Naive thymus-derived CD4-positive, alpha-beta T cell (primary cell): ENCODE data around the gene TMEM151B. TPM values are rescaled to one million over a fixed set of nuclear protein-coding genes. Genes with fewer than 3 reads are reported as not detected.

Experiments used
- ATAC-seq: fragments of 150-1000 bp; cut with Tn5 transposase; 2 replicates; pipeline ENCODE4 v1.10.0; 2021; ENCODE audit warnings: mild to moderate bottlenecking, moderate library complexity
- CTCF ChIA-PET: fragments of 350-600 bp; sonication (Branson Sonifier 250); formaldehyde crosslinking; loops from one replicate; lab custom pipeline; 2021; ENCODE audit warnings: antibody characterized with exemption; lab: Charles Lee
- POLR2A ChIA-PET: fragments of 350-600 bp; sonication (Branson Sonifier 250); formaldehyde crosslinking; loops from one replicate; lab custom pipeline; 2021; ENCODE audit warnings: antibody characterized with exemption, inconsistent platforms; lab: Charles Lee
- DNase-seq, 9 donors: peaks; one replicate each; pipeline versions ENCODE4 v3.0.0 to v3.0.0-alpha.2; 2020 to 2022; ENCODE audit warnings: mixed read lengths in 1 of 9
- H3K27ac ChIP-seq: one replicate; pipeline ENCODE4 v1.7.0; 2013; ENCODE audit warnings: mild to moderate bottlenecking, low read depth, low read length, moderate library complexity
- H3K27me3 ChIP-seq, 2 donors: one replicate each; pipeline ENCODE4 v1.7.0; 2013; ENCODE audit warnings: low read length in 2 of 2, mild to moderate bottlenecking in 2 of 2, moderate library complexity in 2 of 2; ENCODE audit not compliant: control insufficient read depth in 2 of 2, insufficient read depth in 2 of 2
- H3K36me3 ChIP-seq, 3 experiments: 1 replicate in 2 of 3; 2 replicates in 1 of 3; pipeline ENCODE4 v1.7.0; 2013; ENCODE audit warnings: low read length in 3 of 3, mild to moderate bottlenecking in 3 of 3, moderate library complexity in 1 of 3; ENCODE audit not compliant: insufficient read depth in 3 of 3, control insufficient read depth in 2 of 3
- H3K4me1 ChIP-seq, 2 donors: one replicate each; pipeline ENCODE4 v1.7.0; 2013; ENCODE audit warnings: low read length in 2 of 2, mild to moderate bottlenecking in 2 of 2, moderate library complexity in 1 of 2; ENCODE audit not compliant: control insufficient read depth in 2 of 2, insufficient read depth in 2 of 2
- H3K4me3 ChIP-seq: 2 replicates; pipeline ENCODE4 v1.7.0; 2013; ENCODE audit warnings: mild to moderate bottlenecking, low read length
- H3K9me3 ChIP-seq, 3 experiments: 1 replicate in 2 of 3; 2 replicates in 1 of 3; pipeline ENCODE4 v1.7.0; 2013; ENCODE audit warnings: low read length in 3 of 3; ENCODE audit not compliant: control insufficient read depth in 2 of 3
- H3K27ac Mint-ChIP-seq, 9 donors: one replicate each; pipeline ENCODE4 v1.8.0; 2020 to 2022; ENCODE audit warnings: mixed read lengths in 9 of 9, mild to moderate bottlenecking in 8 of 9, moderate library complexity in 5 of 9, inconsistent platforms in 2 of 9
- H3K27me3 Mint-ChIP-seq, 5 donors: one replicate each; pipeline ENCODE4 v1.8.0; 2021 to 2022; ENCODE audit warnings: mixed read lengths in 5 of 5, mild to moderate bottlenecking in 1 of 5
- H3K36me3 Mint-ChIP-seq, 5 donors: one replicate each; pipeline ENCODE4 v1.8.0; 2020 to 2022; ENCODE audit warnings: mixed read lengths in 5 of 5, mild to moderate bottlenecking in 3 of 5, inconsistent platforms in 1 of 5
- H3K4me1 Mint-ChIP-seq, 7 donors: one replicate each; pipeline ENCODE4 v1.8.0; 2020 to 2022; ENCODE audit warnings: mixed read lengths in 7 of 7, mild to moderate bottlenecking in 3 of 7, inconsistent platforms in 1 of 7
- H3K4me3 Mint-ChIP-seq, 10 donors: one replicate each; pipeline ENCODE4 v1.8.0; 2020 to 2022; ENCODE audit warnings: mild to moderate bottlenecking in 10 of 10, mixed read lengths in 10 of 10, moderate library complexity in 6 of 10, inconsistent platforms in 2 of 10
- H3K9me3 Mint-ChIP-seq, 11 donors: one replicate each; pipeline ENCODE4 v1.8.0; 2020 to 2022; ENCODE audit warnings: mixed read lengths in 11 of 11, mild to moderate bottlenecking in 4 of 11, inconsistent platforms in 1 of 11, moderate library complexity in 1 of 11
- intact Hi-C, 2 donors: fragments of 100-400 bp; cut with micrococcal nuclease; formaldehyde crosslinking; loops; one replicate each; pipeline ENCODE4 v1.15.1; 2023
- polyA plus RNA-seq, 2 donors: library from polyadenylated mRNA; unstranded; fragments of 300-500 nt; fragmentation: Illumina TruSeq; gene quantifications; one replicate each; pipeline ENCODE4 v1.2.3, GENCODE V29; 2021
- total RNA-seq, 6 experiments: library from RNA in 5 of 6; stranded (reverse) in 5 of 6; gene quantifications; 1 replicate in 5 of 6; 2 replicates in 1 of 6; pipeline ENCODE4 v1.2.3 and lab custom pipeline; 2021 to 2026

Gene TMEM151B
- total and polyA plus RNA-seq, 7 experiments from 2014 or later, result 0.22 TPM; not detected in 6

DNA sequence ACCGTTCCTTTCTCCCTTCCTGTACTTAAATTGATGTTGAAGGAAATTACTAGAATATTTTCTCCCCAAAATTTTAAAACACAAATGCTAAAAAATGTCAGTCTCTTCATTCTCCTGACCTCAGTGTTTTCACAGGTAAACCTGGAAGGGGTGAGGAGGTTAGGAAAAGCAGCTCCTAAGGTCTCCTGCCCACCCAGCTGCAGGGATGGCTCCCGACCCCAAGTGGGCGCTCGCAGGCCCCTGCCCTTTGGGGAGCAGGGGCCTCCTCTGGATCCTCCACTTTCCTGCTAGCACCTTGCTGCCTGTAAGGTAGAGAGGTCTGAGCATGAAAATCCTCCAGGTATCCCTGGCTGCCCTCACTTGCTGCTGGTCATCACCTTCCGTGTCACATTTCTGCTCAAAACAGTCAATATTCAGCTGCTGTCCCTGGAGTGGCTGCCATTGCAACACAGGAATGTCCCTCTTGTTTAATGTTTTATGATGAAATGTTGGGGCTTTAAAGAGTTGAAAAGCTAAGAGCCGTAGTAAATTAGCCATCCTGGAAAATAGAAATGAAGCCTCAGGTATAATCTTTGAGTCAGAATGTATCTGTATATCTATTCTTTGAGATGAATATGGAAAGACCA is 34.2 kb upstream of the TMEM151B start:
- peaks cover 0 to 30% (median 11%) of the 10 kb centered on the region in 7 donors for H3K4me1 Mint-ChIP-seq
- H3K27me3 Mint-ChIP-seq, result no peaks in the 10 kb centered on the region
- no peaks in the 10 kb centered on the region for H3K9me3 ChIP-seq
- peak overlapping the region in 1 of 10 donors; percentile 39 for H3K4me3 Mint-ChIP-seq
- H3K36me3 ChIP-seq, result no peaks in the 10 kb centered on the region
- intact Hi-C loops, result no loop called here
- DNase-seq, result no peak
- no peaks in the 10 kb centered on the region for H3K9me3 Mint-ChIP-seq
- no peaks in the 10 kb centered on the region for H3K36me3 Mint-ChIP-seq
- H3K27me3 ChIP-seq, result no peaks in the 10 kb centered on the region
- H3K27ac ChIP-seq, result no peak overlapping the region
- H3K27ac Mint-ChIP-seq, result no peak overlapping the region
- ChIA-PET CTCF (interaction anchor here (0.7 to 1.4 kb wide), 5 partner anchors 13 to 143 kb away, joined by 3 to 8 read pairs (median 3); partner anchors contain the start of gene SLC29A1), POLR2A (interaction anchor here (1.0 to 5.4 kb wide), 3 partner anchors 8 to 12 kb away, joined by 3 to 42 read pairs (median 4); partner anchors contain the start of gene HSP90AB1)
- no peak overlapping the region for H3K4me3 ChIP-seq
- H3K4me1 ChIP-seq, result peaks cover 5 to 7% of the 10 kb centered on the region in 2 donors
- no peak for ATAC-seq

DNA sequence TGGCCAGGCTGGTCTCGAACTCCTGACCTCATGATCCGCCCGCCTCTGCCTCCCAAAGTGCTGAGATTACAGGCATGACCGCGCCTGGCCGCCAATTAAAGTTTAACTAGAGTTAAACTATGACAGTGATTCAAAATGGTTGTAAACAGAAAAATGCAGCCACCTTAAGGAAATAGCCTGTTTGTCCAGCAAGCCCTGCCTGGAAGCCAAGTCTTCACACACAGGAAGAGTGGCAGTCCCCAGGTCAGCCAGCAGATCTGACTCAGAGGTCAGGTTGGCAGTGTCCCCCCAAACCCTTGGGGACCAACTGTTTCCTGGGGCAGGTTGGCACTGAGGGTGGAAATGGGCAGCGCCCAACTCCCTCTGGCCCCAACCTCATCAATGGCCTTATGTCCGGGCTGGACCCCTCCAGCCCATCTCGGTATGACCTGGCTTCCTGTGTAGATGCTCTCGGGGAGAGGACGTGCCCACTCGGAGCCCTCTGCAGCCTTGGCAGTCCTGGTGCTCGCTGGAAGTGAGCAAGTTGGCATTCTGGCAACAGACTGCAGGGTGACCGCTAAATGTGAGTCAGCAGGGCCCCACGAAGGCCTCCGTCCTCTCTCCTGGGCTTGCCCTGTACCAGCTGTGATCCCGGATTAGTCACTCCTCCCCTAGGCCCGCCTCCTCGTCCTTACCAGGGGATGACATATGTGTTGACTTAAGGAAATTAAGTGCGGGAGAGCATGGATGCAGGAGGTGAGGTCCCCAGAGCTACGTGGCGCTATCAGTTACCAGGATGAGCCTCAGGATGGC is 33.0 kb upstream of the TMEM151B start:
- no peaks in the 10 kb centered on the region for H3K36me3 Mint-ChIP-seq
- H3K4me3 Mint-ChIP-seq, result peak overlapping the region; percentile 82 to 92 (median 90)
- peak overlapping the region; percentile 38 to 98 (median 89) for H3K27ac Mint-ChIP-seq
- Histone ChIP-seq H3K27ac (peak overlapping the region; percentile 83), H3K36me3 (no peaks in the 10 kb centered on the region), H3K27me3 (no peaks in the 10 kb centered on the region), H3K4me1 (peaks cover 5 to 7% of the 10 kb centered on the region in 2 donors), H3K4me3 (peak overlapping the region; percentile 93), H3K9me3 (no peaks in the 10 kb centered on the region)
- no peaks in the 10 kb centered on the region for H3K9me3 Mint-ChIP-seq
- ChIA-PET POLR2A (interaction anchor here (0.6 to 5.4 kb wide), 7 partner anchors 9 to 1813 kb away, joined by 3 to 42 read pairs (median 5); partner anchors contain the start of gene HSP90AB1), CTCF (interaction anchor here (0.6 to 2.3 kb wide), 9 partner anchors 9 to 144 kb away, joined by 3 to 15 read pairs (median 3); partner anchors contain the start of genes HSP90AB1 and SLC29A1)
- H3K27me3 Mint-ChIP-seq, result no peaks in the 10 kb centered on the region
- peak in 3 of 9 donors; percentile 44 to 76 (median 45) for DNase-seq
- ATAC-seq, result peak; percentile 89
- peaks cover 0 to 30% (median 11%) of the 10 kb centered on the region in 7 donors for H3K4me1 Mint-ChIP-seq
- intact Hi-C loops, result loop anchor here in 1 of 2 donors (1.0 kb wide), 1 partner anchor 141 kb away; no protein-coding TSS in a partner anchor

DNA sequence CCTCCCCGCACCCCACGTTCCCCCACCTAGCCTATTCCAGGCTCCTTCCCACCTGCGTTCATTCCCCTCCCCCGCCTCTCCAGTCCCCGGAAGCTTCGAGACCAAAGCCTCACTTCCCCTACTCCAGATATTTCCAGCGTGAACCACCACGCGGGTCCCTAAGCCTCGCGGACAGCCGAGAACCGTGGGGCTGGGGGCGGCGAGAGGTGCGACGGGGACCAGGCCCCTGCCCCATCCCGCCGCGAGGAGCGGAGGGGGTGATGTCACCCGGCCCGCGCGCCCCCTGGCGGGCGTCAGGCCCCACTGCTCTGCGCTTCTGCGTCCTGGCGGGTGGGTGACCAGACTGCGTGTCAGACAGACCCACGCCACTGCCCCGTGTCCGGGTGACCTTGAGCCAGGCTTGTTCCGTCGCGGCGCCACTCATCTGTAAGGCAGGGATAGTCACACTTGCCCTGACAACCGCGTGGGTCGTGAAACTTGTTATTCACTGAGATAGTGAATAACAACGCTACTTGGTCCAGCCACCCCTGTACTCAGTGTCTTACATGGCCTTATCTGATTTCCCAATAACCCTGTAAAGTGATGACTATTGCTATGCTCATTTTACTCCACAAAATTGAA is 32.3 kb upstream of the TMEM151B start:
- no peaks in the 10 kb centered on the region for H3K36me3 ChIP-seq
- no peaks in the 10 kb centered on the region for H3K9me3 ChIP-seq
- Mint-ChIP-seq H3K27me3 (no peaks in the 10 kb centered on the region), H3K27ac (peak overlapping the region; percentile 38 to 98 (median 89)), H3K4me1 (peaks cover 0 to 28% (median 11%) of the 10 kb centered on the region in 7 donors), H3K9me3 (no peaks in the 10 kb centered on the region), H3K4me3 (peak overlapping the region; percentile 82 to 92 (median 90)), H3K36me3 (no peaks in the 10 kb centered on the region)
- no peaks in the 10 kb centered on the region for H3K27me3 ChIP-seq
- DNase-seq (peak; percentile 62 to 87 (median 80)), ATAC-seq (peak; percentile 94)
- intact Hi-C loops, result loop anchor here (1.0 to 2.0 kb wide), 6 partner anchors 8 to 142 kb away; partner anchors contain the start of genes NFKBIE (in 1 of the 2) and SLC35B2 (in 1 of the 2)
- peak overlapping the region; percentile 93 for H3K4me3 ChIP-seq
- H3K4me1 ChIP-seq, result peaks cover 5 to 7% of the 10 kb centered on the region in 2 donors
- ChIA-PET CTCF (interaction anchor here (0.6 to 2.3 kb wide), 8 partner anchors 9 to 93 kb away, joined by 3 to 15 read pairs (median 4); partner anchors contain the start of genes HSP90AB1 and SLC29A1), POLR2A (interaction anchor here (1.1 to 5.4 kb wide), 5 partner anchors 8 to 27 kb away, joined by 4 to 42 read pairs (median 6); partner anchors contain the start of gene HSP90AB1)
- peak overlapping the region; percentile 83 for H3K27ac ChIP-seq

DNA sequence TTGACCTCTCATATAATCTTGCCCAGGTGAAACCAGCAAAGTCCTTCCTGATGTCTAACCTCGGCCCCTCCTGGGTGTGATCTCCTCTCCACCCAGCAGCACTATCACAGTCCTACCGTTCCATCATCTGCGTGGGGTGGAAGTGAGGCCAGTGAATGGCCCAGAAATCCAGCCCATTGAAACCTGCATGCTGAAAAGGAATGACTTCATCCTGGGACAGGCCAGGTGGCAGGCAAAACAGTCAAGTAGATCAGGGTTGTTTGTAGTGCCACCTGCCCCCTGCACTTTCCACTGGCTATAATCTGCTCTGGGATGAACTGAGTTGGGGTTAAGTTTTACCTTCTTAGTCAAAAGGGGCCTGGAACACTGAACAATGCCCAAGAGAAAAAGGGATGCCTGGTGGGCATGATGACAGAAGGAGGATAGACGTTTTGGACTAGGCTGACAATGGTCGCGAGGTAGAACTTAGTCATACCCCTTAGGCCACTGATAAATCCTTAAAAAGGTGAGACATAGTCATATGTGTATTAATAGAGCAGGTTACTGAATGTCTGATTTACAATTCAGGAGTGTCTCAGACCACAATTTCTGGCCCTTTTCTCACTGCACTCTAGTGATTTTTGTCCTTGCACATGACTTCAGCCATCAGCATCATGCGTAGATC is 31.4 kb upstream of the TMEM151B start:
- Histone ChIP-seq H3K27ac (no peak overlapping the region), H3K27me3 (no peaks in the 10 kb centered on the region), H3K4me1 (peaks cover 5 to 7% of the 10 kb centered on the region in 2 donors), H3K36me3 (no peaks in the 10 kb centered on the region), H3K9me3 (no peaks in the 10 kb centered on the region), H3K4me3 (no peak overlapping the region)
- Mint-ChIP-seq H3K4me3 (peak overlapping the region; percentile 82 to 92 (median 90)), H3K4me1 (peaks cover 0 to 21% (median 11%) of the 10 kb centered on the region in 7 donors), H3K36me3 (no peaks in the 10 kb centered on the region), H3K9me3 (no peaks in the 10 kb centered on the region), H3K27ac (peak overlapping the region; percentile 2 to 97 (median 75)), H3K27me3 (no peaks in the 10 kb centered on the region)
- intact Hi-C loops, result loop anchor here (1.0 to 2.0 kb wide), 6 partner anchors 7 to 143 kb away; partner anchors contain the start of genes NFKBIE (in 1 of the 2) and SLC35B2 (in 1 of the 2)
- CTCF ChIA-PET, result interaction anchor here (1.8 to 2.3 kb wide), 3 partner anchors 8 to 66 kb away, joined by 12 to 15 read pairs (median 13); partner anchors contain the start of genes HSP90AB1 and SLC29A1
- POLR2A ChIA-PET, result no interaction called here
- no peak for DNase-seq
- ATAC-seq, result no peak

DNA sequence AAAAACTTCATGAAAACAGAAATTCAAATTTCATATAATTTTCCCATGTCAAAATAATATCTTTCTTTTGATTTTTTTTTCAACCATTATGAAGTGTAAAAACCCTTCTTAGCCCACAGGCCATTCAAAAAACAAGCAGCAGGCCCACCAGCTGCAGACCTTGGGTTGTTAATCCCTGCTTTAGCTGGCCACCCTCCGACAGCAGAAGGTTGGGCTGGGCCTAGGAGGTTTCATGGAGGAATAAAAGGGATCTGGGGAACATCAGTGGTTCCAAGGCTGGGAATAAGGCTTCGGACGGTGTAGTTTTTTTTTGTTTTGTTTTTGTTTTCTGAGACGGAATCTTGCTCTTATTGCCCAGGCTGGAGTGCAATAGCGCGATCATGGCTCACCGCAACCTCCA is 26.9 kb upstream of the TMEM151B start:
- ATAC-seq (no peak), DNase-seq (no peak)
- H3K4me1 ChIP-seq, result peaks cover 5 to 12% of the 10 kb centered on the region in 2 donors
- H3K27me3 ChIP-seq, result no peaks in the 10 kb centered on the region
- CTCF ChIA-PET, result interaction anchor here (0.7 to 2.5 kb wide), 2 partner anchors 22 to 50 kb away, joined by 3 to 7 read pairs; no protein-coding TSS in a partner anchor
- Mint-ChIP-seq H3K27me3 (peaks cover 0 to 12% (median 0%) of the 10 kb centered on the region in 5 donors), H3K4me3 (no peak overlapping the region), H3K36me3 (peaks cover 0 to 13% (median under 1%) of the 10 kb centered on the region in 5 donors), H3K9me3 (peaks cover 0 to 9% (median 0%) of the 10 kb centered on the region in 11 donors), H3K27ac (peak overlapping the region in 1 of 9 donors; percentile 46), H3K4me1 (peaks cover 6 to 24% (median 19%) of the 10 kb centered on the region in 7 donors)
- H3K4me3 ChIP-seq, result no peak overlapping the region
- intact Hi-C loops, result no loop called here
- peaks cover 0 to 10% (median 1%) of the 10 kb centered on the region in 3 experiments for H3K36me3 ChIP-seq
- POLR2A ChIA-PET, result interaction anchor here (1.1 to 6.3 kb wide), 3 partner anchors 13 to 20 kb away, joined by 6 to 142 read pairs (median 8); partner anchors contain the start of genes SLC29A1 and SLC35B2
- H3K27ac ChIP-seq, result no peak overlapping the region
- H3K9me3 ChIP-seq, result no peaks in the 10 kb centered on the region
